Activated CD8-positive, alpha-beta memory T cell treated with anti-CD3 and anti-CD28 coated beads for 48 hours (primary cell): ENCODE results near the gene PDE6B.
"Not testable (repeated sequence)": the region's sequence is repeated elsewhere in the genome, so short reads cannot be mapped to it uniquely, and the experiment has no call there.

Source experiments
- DNase-seq, 3 experiments: peaks; one replicate each; pipeline ENCODE4 v3.0.0-alpha.2; 2020; ENCODE audit warnings: low read depth in 2 of 3, low spot score in 2 of 3

PDE6B gene

GRCh38 chr4:622071-622995 is 3.0 kb upstream of the PDE6B start:
- no peak for DNase-seq

GRCh38 chr4:622996-623913 is 2.1 kb upstream of the PDE6B start:
- no peak for DNase-seq

DNA sequence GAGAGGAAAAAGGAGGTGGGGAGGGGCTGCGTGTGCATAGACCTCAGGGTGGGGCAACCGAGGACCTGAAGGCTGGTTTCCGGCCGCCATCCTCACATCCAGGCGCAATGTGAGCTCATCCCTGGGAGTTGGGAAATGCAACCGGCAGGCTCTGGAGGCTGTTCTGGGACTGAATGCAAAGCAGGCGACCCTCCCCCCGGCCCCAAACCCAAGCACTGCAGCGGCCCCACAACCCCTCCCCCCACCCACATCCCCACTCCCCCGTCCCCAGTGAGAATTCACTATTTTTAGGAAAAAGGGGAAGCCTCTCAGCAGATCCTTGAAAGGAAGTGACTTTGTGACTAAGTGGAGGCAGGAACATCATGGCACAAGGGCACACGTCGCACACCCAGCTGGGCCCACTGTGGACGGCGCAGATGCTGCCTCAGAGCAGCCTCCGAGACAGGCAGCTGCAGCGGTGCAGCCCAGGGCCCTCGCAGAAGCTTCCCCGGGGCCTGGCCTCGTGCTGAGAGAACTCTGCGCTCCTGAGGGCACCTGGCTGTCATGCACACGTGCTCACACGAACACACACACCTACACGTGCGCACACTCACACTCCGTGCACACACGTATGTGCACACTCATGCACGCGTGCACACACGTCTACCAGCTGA is 1.3 kb upstream of the PDE6B start:
- no peak for DNase-seq

- no peak for DNase-seq
Observed at GRCh38 chr4:625631-626161, 323 bp downstream of the PDE6B start.

GRCh38 chr4:626201-627091 is 1.1 kb downstream of the PDE6B start:
- DNase-seq, result no peak

DNA sequence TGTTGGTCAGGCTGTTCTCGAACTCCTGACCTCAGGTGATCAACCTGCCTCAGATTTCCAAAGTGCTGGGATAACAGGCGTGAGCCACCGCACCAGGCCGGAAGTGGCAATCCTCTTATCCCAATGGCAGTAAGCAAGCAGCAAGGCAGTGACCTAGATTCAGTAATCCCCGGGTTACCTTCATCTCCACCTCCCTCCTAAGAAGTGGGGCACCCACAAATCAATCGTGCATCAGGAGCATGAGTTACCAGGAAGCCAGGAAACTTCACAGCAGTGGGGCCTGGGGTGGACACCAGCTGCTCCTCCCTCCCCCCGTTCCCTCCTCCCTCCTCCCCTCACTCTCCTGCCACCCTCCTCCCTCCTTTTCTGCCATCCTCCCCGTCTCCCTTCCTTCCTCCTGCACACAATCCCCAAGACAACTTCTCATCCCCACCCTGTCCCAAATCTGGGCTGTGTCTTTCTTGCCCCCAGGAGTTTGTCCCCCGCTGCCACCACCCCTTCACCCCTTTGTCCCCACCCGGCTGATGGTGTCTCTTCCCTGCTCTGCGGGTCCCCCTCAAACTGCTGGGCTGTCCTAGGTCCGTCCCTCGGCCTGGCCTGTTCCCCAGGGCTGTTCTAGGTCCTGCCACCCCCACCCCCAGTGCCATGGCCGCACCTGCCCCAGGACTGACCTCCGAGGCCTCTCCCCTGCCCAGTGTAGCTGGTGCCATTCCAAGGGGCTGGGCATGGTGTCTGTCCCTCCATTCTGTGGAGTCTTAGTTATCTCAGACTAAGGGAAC is 2.2 kb downstream of the PDE6B start:
- DNase-seq, result no peak

GRCh38 chr4:628311-628741 is 3.0 kb downstream of the PDE6B start:
- no peak for DNase-seq

DNA sequence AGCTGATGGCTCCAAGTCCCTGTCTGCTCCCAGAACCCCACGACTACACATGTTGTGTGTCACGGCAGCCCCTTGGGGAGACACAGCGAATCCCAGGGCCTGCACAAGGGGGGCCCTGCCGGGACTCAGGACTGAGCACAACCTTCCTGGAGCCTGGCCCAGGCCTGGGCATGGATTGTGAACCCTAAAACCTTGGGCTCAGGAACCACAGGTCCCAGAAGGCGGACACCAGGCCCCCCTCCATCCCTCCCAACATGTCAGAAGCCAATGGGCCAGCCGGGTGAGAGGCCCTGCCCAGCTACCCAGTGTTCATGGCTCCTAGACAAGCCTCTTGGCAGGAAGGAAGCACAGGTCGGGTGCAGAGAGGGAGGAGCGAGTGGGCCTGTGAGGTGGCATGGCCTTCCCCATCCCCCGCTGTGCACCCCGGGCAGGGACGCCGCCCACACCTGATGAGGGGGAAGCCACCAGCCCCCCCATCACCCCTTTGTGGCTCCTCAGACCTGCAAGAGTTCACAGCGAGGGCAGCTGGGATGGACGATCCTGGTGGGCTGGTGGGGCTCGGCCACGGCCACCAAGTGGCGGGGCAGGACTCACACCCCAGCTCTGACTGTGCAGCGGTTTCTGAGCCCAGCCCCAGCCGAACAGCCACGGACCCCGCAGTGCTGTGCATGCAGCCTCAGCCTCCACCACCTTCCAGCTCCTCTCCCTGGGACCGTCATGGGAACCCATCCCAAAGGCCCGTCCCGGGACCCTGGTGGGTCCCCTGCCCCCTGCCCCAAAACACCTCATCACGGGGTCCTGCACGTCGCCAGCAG is 3.7 kb downstream of the PDE6B start:
- DNase-seq, result no peak

DNA sequence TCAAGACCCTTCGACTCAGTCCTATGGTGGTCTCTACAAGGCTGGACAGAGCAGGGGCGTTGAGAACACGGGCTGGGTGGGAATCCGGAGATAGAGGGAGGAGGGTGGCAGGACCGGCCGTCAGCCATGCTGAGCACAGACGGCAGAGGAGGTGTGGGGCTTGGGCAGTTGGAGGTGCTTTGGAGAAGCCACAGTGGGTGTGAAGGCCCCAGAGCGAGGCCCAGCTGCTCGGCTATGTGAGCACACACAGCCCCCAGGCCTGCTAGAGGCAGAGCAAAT is 4.2 kb downstream of the PDE6B start:
- no peak for DNase-seq

- no peak for DNase-seq
Observed at GRCh38 chr4:629915-630641, 4.7 kb downstream of the PDE6B start.

GRCh38 chr4:630656-631055 is 5.3 kb downstream of the PDE6B start:
- DNase-seq, result no peak

DNA sequence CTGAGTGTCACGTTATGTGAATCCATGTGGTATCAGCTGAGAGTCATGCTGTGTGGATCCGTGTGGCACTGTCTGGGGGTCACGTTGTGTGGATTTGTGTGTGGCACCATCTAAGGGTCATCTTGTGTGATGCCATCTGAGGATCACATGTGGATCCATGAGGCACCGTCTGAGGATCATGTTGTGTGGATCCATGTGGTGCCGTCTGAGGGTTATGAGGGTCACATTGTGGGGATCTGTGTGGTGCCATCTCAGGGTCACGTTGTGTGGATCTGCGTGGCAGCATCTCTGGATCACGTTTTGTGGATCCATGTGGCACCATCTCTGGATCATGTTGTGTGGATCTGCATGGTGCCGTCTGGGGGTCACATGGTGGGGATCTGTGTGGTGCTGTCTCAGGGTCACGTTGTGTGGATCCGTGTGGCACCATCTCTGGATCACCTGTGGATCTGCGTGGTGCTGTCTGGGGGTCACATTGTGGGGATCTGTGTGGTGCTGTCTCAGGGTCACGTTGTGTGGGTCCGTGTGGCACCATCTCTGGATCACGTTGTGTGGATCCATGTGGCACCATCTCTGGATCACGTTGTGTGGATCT is 6.9 kb downstream of the PDE6B start:
- no peak for DNase-seq

DNA sequence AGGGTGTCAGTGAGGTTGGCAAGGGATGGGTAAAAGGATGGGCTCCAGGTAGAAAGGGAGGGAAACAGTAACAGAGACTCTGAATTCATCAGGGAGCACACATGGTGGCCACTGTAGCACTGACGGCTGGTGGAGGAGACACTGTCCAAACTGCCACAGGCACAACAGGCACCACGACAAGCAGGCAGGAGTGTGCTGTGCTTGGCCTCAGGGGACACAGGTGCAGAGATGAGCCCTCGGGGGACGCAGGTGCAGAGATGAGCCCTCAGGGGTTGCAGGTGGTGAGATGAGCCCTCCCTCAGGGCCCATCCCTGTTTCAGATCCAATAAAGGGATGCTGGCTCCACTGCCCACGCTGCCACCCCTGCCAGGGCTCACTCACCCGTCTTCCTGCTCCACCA is 7.6 kb downstream of the PDE6B start:
- no peak for DNase-seq

DNA sequence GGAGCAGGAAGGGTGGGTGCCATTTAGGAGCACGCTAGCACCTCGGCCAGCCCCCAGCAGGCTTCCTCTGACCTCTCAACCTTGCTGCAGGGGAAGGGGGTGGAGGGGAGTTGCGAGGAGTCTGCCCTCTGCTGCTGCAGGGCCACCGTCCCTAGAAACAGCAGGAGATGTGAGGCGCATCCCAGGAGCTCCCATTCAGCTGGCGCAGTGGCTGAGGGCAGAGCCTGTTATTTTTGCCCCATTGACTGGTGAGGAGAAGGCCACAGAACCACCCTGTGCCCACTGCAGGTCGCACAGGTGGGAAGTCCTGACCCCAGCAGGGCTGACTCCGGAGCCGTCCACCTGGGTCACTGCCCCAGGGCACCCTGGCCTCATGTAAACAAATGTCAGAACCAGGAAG is 8.0 kb downstream of the PDE6B start:
- DNase-seq, result no peak

DNA sequence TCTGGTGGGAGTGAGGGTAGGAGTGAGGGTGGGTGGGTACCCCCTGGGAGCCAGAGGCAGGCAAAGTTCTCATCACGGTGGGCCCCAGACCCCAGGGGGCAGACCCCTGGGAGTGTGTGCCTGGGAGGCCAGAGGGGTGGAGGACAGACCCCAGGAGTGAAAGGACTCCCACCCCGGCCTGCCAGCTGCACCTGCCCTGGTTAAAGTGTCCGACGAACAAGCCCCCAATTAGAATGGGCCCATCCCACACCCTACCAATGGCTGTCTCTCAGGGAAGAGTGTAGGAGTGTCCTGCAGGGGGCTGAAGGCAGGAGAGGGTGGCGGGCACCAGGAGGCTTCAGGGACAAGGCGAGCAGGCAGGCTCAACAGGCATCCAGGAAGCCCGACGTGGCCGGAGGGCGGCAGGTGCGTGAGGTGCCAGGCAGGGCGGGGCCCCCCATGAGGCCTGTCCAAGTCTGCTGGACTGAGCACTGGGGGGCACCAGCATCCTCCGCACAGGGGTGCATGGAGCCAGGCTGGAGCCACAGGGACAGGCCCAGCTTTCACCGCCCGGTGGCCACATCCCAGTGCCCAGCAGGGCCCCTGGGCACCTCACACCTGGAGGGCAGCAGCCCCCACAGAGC is 8.7 kb downstream of the PDE6B start:
- DNase-seq, result no peak

GRCh38 chr4:634599-634985 is 9.2 kb downstream of the PDE6B start:
- DNase-seq, result no peak

GRCh38 chr4:635066-635835 is 9.9 kb downstream of the PDE6B start:
- DNase-seq, result not testable (repeated sequence)
